Smooth muscle cell (in vitro differentiated cells): Measurements from ENCODE around the gene CCDC167. TPM values are rescaled to one million over a fixed set of nuclear protein-coding genes. Genes with fewer than 3 reads are reported as not detected.

ENCODE experiments used
- DNase-seq: peaks from one replicate; lab custom pipeline; 2025; ENCODE audit not compliant: unreplicated experiment; lab: John Stamatoyannopoulos, UW
- H2AFZ ChIP-seq: fragments of 200-600 bp; sonication (generic); 2 replicates; pipeline ENCODE4 v1.6.0; 2016; ENCODE audit warnings: antibody characterized with exemption, low read depth, mild to moderate bottlenecking
- H3F3A ChIP-seq: fragments of 200-600 bp; sonication (generic); 2 replicates; pipeline ENCODE4 v1.6.0; 2017; ENCODE audit warnings: antibody characterized with exemption, low read depth
- H3K27ac ChIP-seq: fragments of 200-600 bp; sonication (generic); 2 replicates; pipeline ENCODE4 v1.5.1; 2016; ENCODE audit warnings: low read depth, mild to moderate bottlenecking
- H3K27me3 ChIP-seq: fragments of 200-600 bp; sonication (generic); 2 replicates; pipeline ENCODE4 v1.6.1; 2016; ENCODE audit warnings: low read depth, mild to moderate bottlenecking
- H3K36me3 ChIP-seq: fragments of 200-600 bp; sonication (generic); 2 replicates; pipeline ENCODE4 v1.5.1; 2016; ENCODE audit warnings: low read depth
- H3K4me1 ChIP-seq: fragments of 200-600 bp; sonication (generic); 2 replicates; pipeline ENCODE4 v1.5.1; 2016; ENCODE audit warnings: low read depth
- H3K4me2 ChIP-seq: fragments of 200-600 bp; sonication (generic); 2 replicates; pipeline ENCODE4 v1.6.0; 2016; ENCODE audit warnings: mild to moderate bottlenecking
- H3K4me3 ChIP-seq: fragments of 200-600 bp; sonication (generic); 2 replicates; pipeline ENCODE4 v1.5.1; 2016; ENCODE audit warnings: mild to moderate bottlenecking
- H3K79me2 ChIP-seq: fragments of 200-600 bp; sonication (generic); 2 replicates; pipeline ENCODE4 v1.6.0; 2016; ENCODE audit warnings: low read depth, mild to moderate bottlenecking
- H3K9ac ChIP-seq: fragments of 200-600 bp; sonication (generic); 2 replicates; pipeline ENCODE4 v1.6.0; 2016; ENCODE audit warnings: low read depth
- H3K9me3 ChIP-seq: fragments of 200-600 bp; sonication (generic); replicated peaks from 2 replicates; pipeline ENCODE4 v1.5.1; 2016; ENCODE audit warnings: low read depth
- H4K20me1 ChIP-seq: fragments of 200-600 bp; sonication (generic); 2 replicates; pipeline ENCODE4 v1.6.0; 2016; ENCODE audit warnings: low read depth
- CTCF ChIP-seq: fragments of 200-600 bp; sonication (generic); IDR thresholded peaks from 2 replicates; pipeline ENCODE4 v1.5.1; 2017; ENCODE audit warnings: borderline replicate concordance, mild to moderate bottlenecking, antibody characterized with exemption; ENCODE audit not compliant: insufficient read depth, poor library complexity, severe bottlenecking
- WGBS: methylation state at CpG from one replicate; pipeline ENCODE4 v1.1.7; 2016; ENCODE audit warnings: low lambda C conversion rate; 5-methylcytosine and 5-hydroxymethylcytosine counted together
- polyA plus RNA-seq: library from polyadenylated mRNA; unstranded; fragments of >200 nt; fragmentation: Nextera tagmentation; extraction: Ambion mirVana; gene quantifications from 2 replicates; pipeline ENCODE4 v1.2.1, GENCODE V29; 2016
- total RNA-seq: library from RNA; depleted of rRNA; stranded (reverse); fragments of >200 nt; gene quantifications from 2 replicates; pipeline ENCODE4 v1.2.3, GENCODE V29; 2014

CCDC167 gene
- total and polyA plus RNA-seq, 2 experiments from 2014 or later, result 81.0 to 114 TPM

GRCh38 chr6:37477656-37478435 is 21.8 kb downstream of the CCDC167 start:
- no peaks in the 10 kb centered on the region for H3F3A ChIP-seq
- H4K20me1 ChIP-seq, result no peaks in the 10 kb centered on the region
- 94% methylated on average over 18 of the region's 18 CpGs for WGBS
- no peaks in the 10 kb centered on the region for H3K27me3 ChIP-seq
- peaks cover 5% of the 10 kb centered on the region for H3K36me3 ChIP-seq
- no peak overlapping the region for H2AFZ ChIP-seq
- TF ChIP-seq CTCF, result no peak
- H3K9ac ChIP-seq, result no peak overlapping the region
- no peak overlapping the region for H3K4me3 ChIP-seq
- no peak overlapping the region for H3K27ac ChIP-seq
- no peak overlapping the region for H3K4me2 ChIP-seq
- no peaks in the 10 kb centered on the region for H3K79me2 ChIP-seq
- no peaks in the 10 kb centered on the region for H3K9me3 ChIP-seq
- H3K4me1 ChIP-seq, result peaks cover 5% of the 10 kb centered on the region
- DNase-seq, result no peak

- WGBS, result 94% methylated on average over 3 of the region's 3 CpGs
- peaks cover 5% of the 10 kb centered on the region for H3K4me1 ChIP-seq
- H3K79me2 ChIP-seq, result no peaks in the 10 kb centered on the region
Measured at GRCh38 chr6:37477191-37477590, 22.5 kb downstream of the CCDC167 start.

GRCh38 chr6:37474316-37474715 is 25.4 kb downstream of the CCDC167 start:
- Histone ChIP-seq H3K36me3 (peaks cover 5% of the 10 kb centered on the region), H3K4me1 (no peaks in the 10 kb centered on the region), H3K4me2 (no peak overlapping the region), H3F3A (no peaks in the 10 kb centered on the region), H3K27me3 (no peaks in the 10 kb centered on the region), H3K79me2 (no peaks in the 10 kb centered on the region), H2AFZ (no peak overlapping the region), H3K4me3 (no peak overlapping the region), H3K27ac (no peak overlapping the region), H3K9me3 (no peaks in the 10 kb centered on the region), H4K20me1 (no peaks in the 10 kb centered on the region), H3K9ac (no peak overlapping the region)
- no peak for DNase-seq
- TF ChIP-seq CTCF, result no peak
- WGBS, result 99% methylated on average over 4 of the region's 4 CpGs

More at GRCh38 chr6:37477191-37477590, 22.5 kb downstream of the CCDC167 start:
- Histone ChIP-seq H3K4me3 (no peak overlapping the region), H3K27ac (no peak overlapping the region), H2AFZ (no peak overlapping the region), H3F3A (no peaks in the 10 kb centered on the region), H3K9ac (no peak overlapping the region), H4K20me1 (no peaks in the 10 kb centered on the region), H3K9me3 (no peaks in the 10 kb centered on the region), H3K27me3 (no peaks in the 10 kb centered on the region), H3K36me3 (peaks cover 5% of the 10 kb centered on the region), H3K4me2 (no peak overlapping the region)
- no peak for TF ChIP-seq CTCF
- DNase-seq, result no peak
